Esophagus squamous epithelium (tissue), 4 donors: ENCODE measurements around the gene C1QTNF7.

Source experiments
- CTCF ChIP-seq, 6 experiments: fragments of 450-650 bp in 4 of 6; fragments of 200-600 bp in 2 of 6; sonication (generic) in 2 of 6; IDR thresholded peaks; one replicate each; pipeline ENCODE4 v1.5.1; 2016 to 2019; ENCODE audit warnings: antibody characterized with exemption in 6 of 6, mild to moderate bottlenecking in 4 of 6, moderate library complexity in 4 of 6
- POLR2A ChIP-seq, 4 donors: fragments of 450-650 bp; IDR thresholded peaks; one replicate each; pipeline ENCODE4 v1.6.1; 2017; ENCODE audit warnings: antibody characterized with exemption in 4 of 4, mild to moderate bottlenecking in 4 of 4, moderate library complexity in 3 of 4

GRCh38 chr4:15400226-15400625 is 27.6 kb upstream of the C1QTNF7 start:
- TF ChIP-seq CTCF (IDR thresholded peaks at IDR 0.05) (no peak), POLR2A (IDR thresholded peaks at IDR 0.05) (no peak)
